SIG-M5 treated with dmso at 0.1 percent for 504 hours (cell line): ENCODE data around the gene PPP1R14D.
A peak's percentile ranks its signal among the peaks of the same experiment; 100 is the strongest.

Experiments used
- DNase-seq: peaks from one replicate; lab custom pipeline; 2025; ENCODE audit not compliant: unreplicated experiment; lab: John Stamatoyannopoulos, UW

The PPP1R14D gene

GRCh38 chr15:40787991-40788390 lies 40.5 kb downstream of the PPP1R14D start:
- no peak for DNase-seq

DNA sequence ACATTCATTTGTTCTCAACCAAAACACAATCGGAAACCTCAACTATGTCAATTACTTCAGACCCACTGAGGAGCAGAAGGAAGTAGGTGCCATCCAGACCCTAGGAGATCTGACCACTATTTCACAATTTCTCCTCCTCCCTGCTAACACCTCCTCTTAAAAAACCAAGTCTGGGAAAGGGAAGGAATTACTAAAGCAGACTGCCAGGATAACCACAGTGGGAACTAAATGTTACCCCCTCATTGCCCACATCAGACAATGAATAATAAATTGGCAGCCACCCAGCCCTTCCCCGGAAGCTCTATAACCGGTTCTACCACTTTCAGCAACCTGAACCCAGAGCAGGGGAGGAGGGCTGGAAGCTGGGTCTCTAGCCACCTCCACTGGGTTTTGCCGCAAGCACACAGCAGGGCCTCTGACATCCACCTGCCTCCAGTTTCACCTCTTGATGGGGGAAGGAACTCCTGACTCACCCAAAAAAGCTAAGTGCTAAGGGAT lies 41.1 kb downstream of the PPP1R14D start:
- peak; percentile 67 for DNase-seq

DNA sequence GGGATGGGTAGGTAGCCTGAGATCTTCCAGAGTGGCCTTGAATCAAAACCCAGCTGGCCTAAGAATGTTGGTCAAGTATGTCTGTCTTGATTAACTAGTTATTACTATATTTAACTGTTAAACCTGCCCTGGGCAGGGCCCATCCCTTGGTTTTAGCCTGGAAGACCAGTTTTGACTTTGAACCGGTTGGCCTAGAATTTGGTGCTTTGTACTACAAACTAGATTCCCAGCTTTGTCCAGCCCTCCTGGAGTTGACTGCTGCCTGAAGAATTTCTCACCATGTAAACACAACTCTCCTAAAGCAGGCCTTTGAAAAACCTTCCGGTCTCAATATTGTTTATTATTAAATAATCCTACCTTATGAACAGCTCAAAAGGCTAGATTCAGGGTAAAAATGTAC lies 42.7 kb downstream of the PPP1R14D start:
- DNase-seq = peak; percentile 41

- DNase-seq = no peak
Observed at GRCh38 chr15:40785164-40785563, 43.3 kb downstream of the PPP1R14D start.

DNA sequence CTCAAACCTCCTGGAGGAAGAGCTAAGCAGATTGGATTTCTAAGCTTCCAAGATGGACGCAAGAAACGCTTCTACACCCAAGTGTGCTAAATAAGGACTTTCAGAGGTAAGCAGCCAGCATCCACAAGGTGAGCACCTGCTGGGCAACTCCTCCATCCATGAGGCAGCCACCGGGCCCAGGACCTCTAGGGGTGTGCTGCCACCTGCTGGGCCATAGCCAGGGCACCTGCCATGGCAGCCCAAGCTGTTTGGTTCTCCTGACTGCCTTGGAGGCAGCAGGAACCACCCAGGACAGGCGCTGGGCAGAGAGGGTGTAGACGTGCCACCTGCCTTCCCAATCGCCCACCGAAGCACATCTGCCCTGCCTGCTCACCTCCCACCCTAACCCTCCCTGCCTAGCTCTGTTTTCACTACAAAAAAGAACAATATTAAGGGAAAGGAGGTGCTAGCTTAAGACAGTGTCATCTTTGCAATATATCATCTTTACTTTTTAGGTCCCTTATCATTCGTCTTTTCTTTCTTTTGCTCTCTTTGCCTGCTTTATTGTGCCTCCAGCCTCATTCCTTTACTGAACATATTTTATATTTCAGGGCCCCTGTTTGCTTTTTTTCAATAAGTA lies 45.8 kb downstream of the PPP1R14D start:
- peak; percentile 54 for DNase-seq

- DNase-seq = peak; percentile 19
Observed at GRCh38 chr15:40776537-40777141, 51.9 kb downstream of the PPP1R14D start.

- no peak for DNase-seq
Observed at GRCh38 chr15:40775740-40776536, 52.6 kb downstream of the PPP1R14D start.

- DNase-seq = no peak
Observed at GRCh38 chr15:40775007-40775406, 53.5 kb downstream of the PPP1R14D start.

DNA sequence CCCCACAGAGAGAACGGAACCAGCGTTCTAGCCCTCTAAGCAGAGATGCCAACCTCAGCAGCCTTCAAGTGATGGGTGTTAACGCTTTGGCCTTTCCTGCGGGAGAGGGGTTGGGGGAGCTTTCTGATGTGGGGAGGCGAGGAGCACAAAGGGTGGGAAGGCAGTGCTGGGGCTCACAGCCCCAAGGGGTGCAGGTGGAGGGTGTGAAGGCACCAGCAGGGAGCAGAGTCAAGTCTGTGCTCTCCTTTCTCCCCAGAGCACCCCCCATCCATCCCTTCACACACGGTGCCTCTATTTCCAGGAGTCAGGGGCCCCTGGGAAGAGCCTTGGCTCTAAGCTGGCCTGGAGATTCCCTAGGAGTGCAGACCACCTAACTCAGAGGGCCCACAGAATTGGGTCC lies 54.6 kb downstream of the PPP1R14D start:
- DNase-seq = no peak

GRCh38 chr15:40773496-40773895 lies 55.0 kb downstream of the PPP1R14D start:
- no peak for DNase-seq

DNA sequence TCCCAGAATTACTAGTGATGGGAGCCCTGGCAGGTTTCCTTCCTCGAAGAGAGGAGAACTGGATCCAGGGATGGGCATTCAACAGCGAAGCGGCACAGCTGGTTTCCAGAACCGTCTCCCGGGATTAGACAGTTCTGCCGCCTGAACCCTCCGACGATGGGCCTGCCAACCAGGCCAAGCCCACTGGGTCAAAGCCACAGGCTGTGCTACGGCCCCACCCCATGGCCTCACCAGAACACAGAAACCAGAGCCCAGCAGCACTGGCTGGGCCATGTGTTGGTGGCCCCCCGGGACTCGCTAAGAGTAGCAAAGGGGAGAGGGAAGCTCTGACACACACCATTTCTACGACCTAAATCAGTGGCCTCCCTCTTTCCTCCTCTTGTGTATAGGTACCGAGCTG lies 56.5 kb downstream of the PPP1R14D start:
- DNase-seq = no peak

- DNase-seq = no peak
Observed at GRCh38 chr15:40771242-40771641, 57.3 kb downstream of the PPP1R14D start.

GRCh38 chr15:40770147-40770721 lies 58.3 kb downstream of the PPP1R14D start:
- no peak for DNase-seq

DNA sequence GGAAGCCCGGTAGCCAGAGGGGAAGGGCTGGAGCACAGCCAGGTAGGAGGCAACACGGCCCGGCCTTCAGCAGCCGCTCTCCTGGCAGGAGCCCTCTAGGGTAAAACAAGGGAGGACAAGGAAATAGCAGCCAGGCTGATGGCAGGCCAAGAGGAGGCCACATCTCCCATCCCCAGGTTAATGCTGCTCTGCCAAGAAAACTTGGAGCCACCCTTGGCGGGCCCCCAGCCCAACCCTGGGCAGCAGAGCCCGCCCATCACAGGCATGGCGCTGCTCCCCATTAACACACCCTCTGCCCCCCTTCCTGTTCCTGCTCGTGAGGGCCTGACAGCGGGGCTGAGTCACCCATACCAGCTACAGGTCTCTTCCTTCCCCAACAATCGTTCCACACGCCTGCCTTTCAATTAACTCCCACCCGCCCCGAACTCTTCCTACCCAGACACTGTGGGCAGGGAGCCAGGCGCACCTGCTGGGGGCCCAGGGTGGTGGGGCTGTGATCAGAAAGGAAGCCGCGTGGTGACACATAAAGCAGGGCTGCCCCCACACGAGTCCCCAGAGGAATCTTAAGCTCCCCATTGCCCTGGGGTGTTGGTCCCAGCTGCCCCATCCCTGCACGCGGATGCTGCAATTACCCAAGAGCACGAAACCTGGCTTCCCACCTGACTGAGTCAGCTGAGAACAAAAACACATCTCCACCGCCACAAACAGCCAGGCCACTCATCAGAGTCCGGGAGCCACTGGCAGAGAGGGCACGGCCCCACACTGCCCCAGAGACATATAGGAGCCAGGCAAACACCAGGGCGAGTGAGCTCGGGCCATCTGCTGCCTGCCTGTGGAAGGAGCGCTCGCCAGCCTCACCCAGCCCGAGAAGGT lies 59.0 kb downstream of the PPP1R14D start, which contains the start of gene C15orf62:
TSS of gene C15orf62 (plus strand) at position 707 of the 873 bp plus-strand sequence. CDS start 516 bp downstream, outside the sequence.
- DNase-seq = peak; percentile 26

- DNase-seq = no peak
Observed at GRCh38 chr15:40768521-40769273, 59.8 kb downstream of the PPP1R14D start.

DNA sequence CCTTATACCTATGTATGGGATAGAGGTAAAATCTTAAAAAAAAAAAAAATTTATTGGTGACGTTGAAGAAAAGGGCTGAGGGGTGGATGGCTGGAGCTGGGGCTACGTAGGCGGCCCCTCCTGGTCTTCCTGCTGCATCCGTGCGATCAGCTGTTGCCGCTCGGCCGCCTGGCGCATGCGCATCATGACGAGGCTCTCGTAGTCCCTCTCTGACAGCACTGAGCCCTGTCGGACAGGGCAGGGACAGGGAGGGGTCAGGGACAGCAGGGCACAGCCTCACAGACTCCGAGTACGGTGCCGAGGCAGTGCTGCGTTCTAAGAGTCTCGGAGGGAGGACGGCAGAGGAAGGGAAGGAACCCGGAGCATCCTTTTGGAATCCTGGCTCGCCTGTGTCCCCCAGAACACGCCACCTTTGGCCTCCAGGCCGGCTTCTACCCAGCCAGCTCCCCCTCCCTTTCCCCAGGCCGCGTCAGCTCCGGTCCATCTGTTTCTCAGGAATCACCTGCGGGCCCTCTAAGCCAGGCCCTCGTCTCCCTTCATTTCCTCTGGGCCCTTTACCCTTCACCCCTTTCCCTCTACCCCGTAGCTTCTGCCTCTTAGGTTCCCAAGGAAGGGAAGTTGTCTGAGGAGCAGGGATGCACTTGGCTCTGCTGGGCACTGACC lies 60.5 kb downstream of the PPP1R14D start:
- no peak for DNase-seq

DNA sequence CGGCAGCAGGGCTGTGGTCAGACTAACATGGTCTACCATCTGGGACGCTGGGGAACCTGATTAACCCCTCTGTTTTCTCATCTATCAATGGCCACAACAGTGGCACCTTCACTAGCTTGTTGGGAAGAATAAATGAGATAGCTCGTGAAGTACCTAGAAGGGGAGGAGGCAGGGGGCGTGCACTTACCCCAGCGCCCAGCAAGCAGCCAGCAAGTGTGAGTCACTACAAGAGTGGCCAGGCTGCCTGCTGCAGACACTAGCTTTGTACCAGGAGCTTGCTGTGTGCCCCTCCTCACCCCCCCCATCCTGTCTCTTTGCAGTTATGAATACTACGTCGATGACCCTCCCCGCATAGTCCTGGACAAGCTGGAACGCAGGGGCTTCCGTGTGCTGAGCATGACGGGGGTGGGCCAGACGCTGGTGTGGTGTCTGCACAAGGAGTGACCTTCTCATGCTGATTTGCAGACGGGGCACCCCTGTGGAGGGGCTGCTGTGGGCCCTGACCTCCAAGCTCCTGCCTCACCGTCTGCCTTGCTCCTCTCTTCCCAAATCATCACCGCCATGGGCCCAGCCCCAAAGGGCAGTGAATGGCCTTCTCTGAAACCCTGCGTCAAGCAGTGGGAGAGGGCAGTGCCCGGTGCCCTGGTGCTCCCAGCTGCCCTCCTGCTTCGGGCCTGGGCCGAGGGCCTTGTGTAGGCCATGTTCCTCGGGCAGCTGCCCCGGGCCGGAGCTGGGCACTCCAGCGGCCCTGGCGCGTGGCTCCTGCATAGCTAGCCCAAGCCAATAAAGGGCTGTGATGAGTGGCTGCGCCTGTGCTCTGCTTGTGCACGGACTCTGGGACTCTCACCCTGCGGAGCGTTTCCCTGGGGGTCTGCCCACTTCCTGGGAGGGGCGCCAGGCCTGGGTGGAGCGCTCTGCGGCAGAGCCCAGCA lies 61.3 kb downstream of the PPP1R14D start:
- no peak for DNase-seq

GRCh38 chr15:40766194-40766815 lies 62.2 kb downstream of the PPP1R14D start:
- DNase-seq = no peak
